ENCODE measurements around the gene PDSS2. TPM values are rescaled to one million over a fixed set of nuclear protein-coding genes. Genes with fewer than 3 reads are reported as not detected.

PDSS2 gene
- total and polyA plus RNA-seq, 2 of the 4 experiments (the other 2 are of a cell fraction) = 8.6 to 9.2 TPM

DNA sequence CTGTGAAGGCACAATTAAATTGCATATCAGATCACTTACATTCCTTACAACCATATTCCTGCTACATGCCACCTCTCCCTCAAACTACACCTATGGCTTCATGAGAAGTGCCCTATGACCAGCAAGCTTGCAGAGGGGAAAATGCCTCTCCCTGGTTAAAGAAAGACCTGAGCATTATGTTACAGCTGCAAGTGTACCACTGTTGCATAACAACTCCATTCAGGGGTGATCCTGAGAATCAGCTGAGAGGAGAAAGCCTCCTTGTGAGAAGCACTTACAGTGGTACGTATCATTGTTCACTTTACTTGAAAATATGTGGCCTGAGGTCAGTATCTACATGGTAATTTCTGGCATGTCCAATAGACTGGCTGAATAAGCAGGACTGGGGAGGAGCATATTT is 20.0 kb downstream of the PDSS2 start:
- dilution Hi-C loops (cut with HindIII; ENCODE audit: low sequenced_read_pairs, unreplicated experiment) = no loop called here
- Histone ChIP-seq H2BK15ac (ENCODE audit: low read depth, low read length) (no peak overlapping the region), H2AK9ac (replicated peaks; ENCODE audit: low read depth, low read length, poor library complexity) (no peak overlapping the region), H3K23ac (ENCODE audit: low read depth, low read length) (no peak overlapping the region), H3K4ac (ENCODE audit: low read depth, low read length) (no peak overlapping the region), H3K27ac (ENCODE audit: insufficient read depth, low read length) (no peak overlapping the region), H3K4me1 (ENCODE audit: control insufficient read depth, insufficient read depth, low read length) (peaks cover 10% of the 10 kb centered on the region), H4K8ac (ENCODE audit: low read depth in 2 of 2, low read length in 2 of 2) (no peak overlapping the region), H3K9ac (ENCODE audit: low read depth, low read length) (no peak overlapping the region), H2BK120ac (ENCODE audit: low read depth, low read length) (no peak overlapping the region), H3K18ac (ENCODE audit: low read depth, low read length) (no peak overlapping the region), H3K14ac (replicated peaks; ENCODE audit: low read depth, low read length) (no peak overlapping the region), H2AFZ (replicated peaks; ENCODE audit: low read length, poor library complexity) (no peak overlapping the region), H4K91ac (ENCODE audit: insufficient read depth, low read depth, low read length) (no peak overlapping the region), H2AK5ac (ENCODE audit: low read depth, low read length) (no peak overlapping the region), H3K79me1 (ENCODE audit: low read depth in 1 of 2, low read length in 2 of 2) (peaks cover 44 to 50% of the 10 kb centered on the region in 2 experiments), H4K20me1 (ENCODE audit: insufficient read depth, low read length) (no peaks in the 10 kb centered on the region), H3K9me1 (ENCODE audit: insufficient read depth, low read length) (no peaks in the 10 kb centered on the region; the same call in 1 of the 2 replicates), H3K9me3 (ENCODE audit: control insufficient read depth, insufficient read depth, low read length) (no peaks in the 10 kb centered on the region), H3K56ac (ENCODE audit: extremely low read depth, insufficient read depth, low read length) (no peak overlapping the region), H2BK20ac (ENCODE audit: low read depth, low read length) (no peak overlapping the region), H2BK5ac (ENCODE audit: low read depth, low read length, poor library complexity, severe bottlenecking) (no peak overlapping the region), H3K27me3 (ENCODE audit: control insufficient read depth, insufficient read depth, low read length) (no peaks in the 10 kb centered on the region), H3K4me3 (ENCODE audit: insufficient read depth, low read depth, low read length) (no peak overlapping the region), H3K36me3 (ENCODE audit: control insufficient read depth, insufficient read depth, low read length) (no peaks in the 10 kb centered on the region), H4K5ac (ENCODE audit: low read depth, low read length) (no peak overlapping the region), H3K4me2 (ENCODE audit: low read depth, low read length) (no peak overlapping the region)
- CTCF ChIA-PET = no interaction called here
- intact Hi-C loops (cut with micrococcal nuclease) = no loop called here
- ATAC-seq (ENCODE audit: low read depth) (no peak), DNase-seq (peak; percentile 8)
- in situ Hi-C loops (cut with MboI; ENCODE audit: low sequenced_read_pairs) = no loop called here
- no peak for TF ChIP-seq SMC3 (IDR thresholded peaks at IDR 0.05; ENCODE audit: low read depth, low read length)
- TF ChIP-seq FOS (IDR thresholded peaks at IDR 0.05; ENCODE audit: low read depth, low read length) = no peak
- no peak for TF ChIP-seq MAFK (IDR thresholded peaks at IDR 0.05; ENCODE audit: low read depth, low read length)
- TF ChIP-seq POLR2A (IDR thresholded peaks at IDR 0.05; ENCODE audit: low read depth, low read length) = no peak
- no peak for TF ChIP-seq CHD1 (IDR thresholded peaks at IDR 0.05; ENCODE audit: low read depth, low read length)
- TF ChIP-seq CEBPB (IDR thresholded peaks at IDR 0.05; ENCODE audit: low read depth, low read length) = no peak
- no peak for TF ChIP-seq BHLHE40 (IDR thresholded peaks at IDR 0.05; ENCODE audit: low read depth, low read length)
- WGBS, 2 experiments (ENCODE audit: extremely low coverage in 2 of 2, insufficient read length in 1 of 2) = no CpG with 5 or more reads among the region's 1 CpG
- POLR2A ChIA-PET (ENCODE audit: unreplicated experiment) = no interaction called here
- no TSS peak for BruUV-seq (replicated peaks)

Measured in IMR-90 (cell line).